ENCODE measurements around the gene ITGB3BP.
"Not testable (repeated sequence)": the region's sequence is repeated elsewhere in the genome, so short reads cannot be mapped to it uniquely, and the experiment has no call there.

The ITGB3BP gene

DNA sequence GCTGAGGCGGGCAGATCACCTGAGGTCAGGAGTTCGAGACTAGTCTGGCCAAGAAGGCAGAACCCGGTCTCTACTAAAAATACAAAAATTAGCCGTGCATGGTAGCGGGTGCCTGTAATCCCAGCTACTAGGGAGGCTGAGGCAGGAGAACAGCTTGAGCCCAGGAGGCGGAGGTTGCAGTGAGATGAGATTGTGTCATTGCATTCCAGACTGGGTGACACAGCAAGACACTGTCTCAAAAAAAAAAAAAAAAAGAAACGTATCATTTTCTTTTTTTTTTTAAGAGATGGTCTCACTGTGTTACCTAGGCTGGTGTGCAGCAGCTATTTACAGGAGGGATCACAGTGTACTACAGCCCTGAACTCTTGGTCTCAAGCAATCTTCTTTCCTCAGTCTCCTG is 47.3 kb downstream of the ITGB3BP start:
- Mint-ChIP-seq H3K4me1 (no peaks in the 10 kb centered on the region), H3K4me3 (no peak overlapping the region), H3K36me3 (peaks cover 9% of the 10 kb centered on the region), H3K27ac (no peak overlapping the region), H3K27me3 (no peaks in the 10 kb centered on the region), H3K9me3 (peaks cover 2% of the 10 kb centered on the region)
- CTCF ChIA-PET, result no interaction called here
- no peak for DNase-seq

DNA sequence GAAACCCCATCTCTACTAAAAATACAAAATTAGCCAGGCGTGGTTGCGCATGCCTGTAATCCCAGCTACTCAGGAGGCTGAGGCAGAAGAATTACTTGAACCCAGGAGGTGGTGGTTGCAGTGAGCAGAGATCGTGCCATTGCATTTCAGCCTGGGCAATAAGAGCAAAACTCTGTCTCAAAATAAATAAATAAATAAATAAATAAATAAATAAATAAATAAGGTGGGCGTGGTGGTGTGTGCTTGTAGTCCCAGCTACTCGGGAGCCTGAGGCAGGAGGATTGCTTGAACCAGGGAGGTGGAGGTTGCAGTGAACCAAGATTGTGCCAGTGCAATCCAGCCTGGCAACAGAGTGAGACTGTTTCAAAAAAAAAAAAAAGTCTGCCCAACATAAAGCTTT is 54.3 kb downstream of the ITGB3BP start:
- H3K27me3 Mint-ChIP-seq, H3K4me1 Mint-ChIP-seq, H3K9me3 Mint-ChIP-seq, H3K27ac Mint-ChIP-seq, H3K4me3 Mint-ChIP-seq, CTCF ChIA-PET, DNase-seq: not testable (repeated sequence)
- H3K36me3 Mint-ChIP-seq, result peaks cover 12% of the 10 kb centered on the region

DNA sequence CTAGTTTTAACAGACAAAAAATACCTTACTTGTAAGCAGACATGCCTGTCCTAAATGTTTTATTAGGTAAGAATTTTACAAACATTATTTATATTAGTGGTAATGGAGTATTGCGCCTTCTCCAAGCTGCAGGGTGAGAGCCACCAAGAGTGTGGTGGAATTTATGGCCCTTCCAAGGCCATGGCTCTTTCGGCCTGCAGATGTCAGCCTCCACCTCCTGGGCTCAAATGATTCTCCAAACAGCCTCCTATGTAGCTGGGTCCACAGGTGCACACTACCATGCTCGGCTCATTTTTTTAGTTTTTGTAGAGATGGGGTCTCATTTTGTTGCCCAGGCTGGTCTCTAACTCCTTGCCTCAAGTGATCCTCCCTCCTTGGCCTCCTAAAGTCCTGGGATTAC is 56.3 kb downstream of the ITGB3BP start:
- Mint-ChIP-seq H3K27ac (no peak overlapping the region), H3K36me3 (peaks cover 27% of the 10 kb centered on the region), H3K4me1 (peaks cover 4% of the 10 kb centered on the region), H3K4me3 (no peak overlapping the region), H3K9me3 (peaks cover 10% of the 10 kb centered on the region), H3K27me3 (no peaks in the 10 kb centered on the region)
- no peak for DNase-seq
- CTCF ChIA-PET, result no interaction called here

DNA sequence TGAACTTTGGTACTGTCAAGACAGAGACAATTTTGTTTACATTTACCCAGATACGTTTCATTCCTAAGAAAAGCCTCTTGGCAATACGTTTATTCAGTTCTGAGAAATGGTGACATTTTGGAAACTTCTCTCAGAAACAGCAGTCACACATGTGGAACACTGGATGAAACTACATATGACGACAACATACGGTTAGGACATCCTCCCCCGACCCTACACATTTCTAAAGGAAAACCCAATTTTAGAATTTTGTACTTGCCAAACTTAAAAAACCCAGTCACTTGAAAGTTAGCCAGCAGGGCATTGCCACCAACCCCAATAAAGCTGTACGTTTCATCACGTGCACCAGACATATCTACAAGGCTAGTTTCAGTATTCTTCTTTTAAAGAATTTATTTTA is 56.8 kb downstream of the ITGB3BP start:
- H3K27ac Mint-ChIP-seq, result no peak overlapping the region
- DNase-seq, result no peak
- peaks cover 10% of the 10 kb centered on the region for H3K9me3 Mint-ChIP-seq
- no peak overlapping the region for H3K4me3 Mint-ChIP-seq
- CTCF ChIA-PET, result no interaction called here
- H3K27me3 Mint-ChIP-seq, result no peaks in the 10 kb centered on the region
- peaks cover 4% of the 10 kb centered on the region for H3K4me1 Mint-ChIP-seq
- peaks cover 28% of the 10 kb centered on the region for H3K36me3 Mint-ChIP-seq

DNA sequence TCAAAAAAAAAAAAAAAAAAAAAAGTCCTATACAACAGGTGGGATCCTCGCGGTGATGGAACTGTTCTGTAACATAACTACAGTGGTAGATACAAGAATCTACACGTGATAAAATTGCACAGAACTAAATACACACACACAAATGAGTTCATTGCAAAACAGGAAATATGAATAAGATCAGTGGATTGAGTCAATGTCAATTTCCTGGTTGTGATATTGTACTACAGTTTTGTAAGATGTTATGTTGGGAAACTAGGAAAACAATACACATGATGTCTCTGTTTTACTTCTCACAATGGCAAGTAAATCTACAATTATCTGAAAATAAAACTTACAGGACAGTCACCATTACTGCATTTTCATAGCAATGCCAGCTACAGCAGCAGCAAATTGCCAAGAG is 59.8 kb downstream of the ITGB3BP start:
- Mint-ChIP-seq H3K36me3 (peaks cover 26% of the 10 kb centered on the region), H3K27me3 (no peaks in the 10 kb centered on the region), H3K27ac (no peak overlapping the region), H3K9me3 (peaks cover 10% of the 10 kb centered on the region), H3K4me3 (no peak overlapping the region), H3K4me1 (peaks cover 4% of the 10 kb centered on the region)
- CTCF ChIA-PET, result no interaction called here
- no peak for DNase-seq

GRCh38 chr1:63461661-63462230 is 61.3 kb downstream of the ITGB3BP start:
- no peaks in the 10 kb centered on the region for H3K27me3 Mint-ChIP-seq
- peaks cover 37% of the 10 kb centered on the region for H3K36me3 Mint-ChIP-seq
- peaks cover 10% of the 10 kb centered on the region for H3K9me3 Mint-ChIP-seq
- no peak overlapping the region for H3K4me3 Mint-ChIP-seq
- no peak overlapping the region for H3K27ac Mint-ChIP-seq
- CTCF ChIA-PET, result no interaction called here
- H3K4me1 Mint-ChIP-seq, result peaks cover 4% of the 10 kb centered on the region
- DNase-seq, result no peak

- H3K36me3 Mint-ChIP-seq, result peaks cover 33% of the 10 kb centered on the region
- CTCF ChIA-PET, result no interaction called here
- no peak for DNase-seq
- H3K4me3 Mint-ChIP-seq, result no peak overlapping the region
- no peaks in the 10 kb centered on the region for H3K27me3 Mint-ChIP-seq
- H3K9me3 Mint-ChIP-seq, result peaks cover 10% of the 10 kb centered on the region
- peaks cover 4% of the 10 kb centered on the region for H3K4me1 Mint-ChIP-seq
- no peak overlapping the region for H3K27ac Mint-ChIP-seq
Observed at GRCh38 chr1:63458750-63459149, 64.3 kb downstream of the ITGB3BP start.

DNA sequence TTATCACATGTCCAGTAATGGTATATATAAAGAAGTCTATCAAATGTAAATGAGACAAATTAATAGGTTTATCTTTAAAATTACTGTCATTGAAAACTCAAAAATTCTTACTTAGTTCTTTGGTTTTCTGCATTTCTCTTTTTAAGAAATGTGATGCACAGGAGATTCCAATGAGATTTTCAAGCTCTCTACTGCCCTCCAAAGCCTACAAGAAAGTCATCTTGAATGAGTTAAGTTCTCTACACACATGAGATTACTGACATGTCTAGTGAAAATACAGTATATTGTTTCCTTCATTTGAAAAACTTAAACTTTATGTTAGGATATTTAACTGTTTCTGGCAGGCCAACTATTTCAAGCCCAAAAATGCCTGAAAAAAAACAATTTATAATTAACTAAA is 68.8 kb downstream of the ITGB3BP start:
- Mint-ChIP-seq H3K9me3 (no peaks in the 10 kb centered on the region), H3K4me1 (no peaks in the 10 kb centered on the region), H3K36me3 (peaks cover 11% of the 10 kb centered on the region), H3K27ac (no peak overlapping the region), H3K27me3 (no peaks in the 10 kb centered on the region), H3K4me3 (no peak overlapping the region)
- CTCF ChIA-PET, result no interaction called here
- DNase-seq, result no peak

GRCh38 chr1:63453232-63453631 is 69.8 kb downstream of the ITGB3BP start:
- no peak for DNase-seq
- peaks cover 11% of the 10 kb centered on the region for H3K36me3 Mint-ChIP-seq
- no peaks in the 10 kb centered on the region for H3K4me1 Mint-ChIP-seq
- CTCF ChIA-PET, result interaction anchor here (0.8 kb wide), 1 partner anchor 12 kb away, joined by 3 read pairs; no protein-coding TSS in a partner anchor
- H3K27ac Mint-ChIP-seq, result no peak overlapping the region
- H3K27me3 Mint-ChIP-seq, result no peaks in the 10 kb centered on the region
- H3K9me3 Mint-ChIP-seq, result no peaks in the 10 kb centered on the region
- H3K4me3 Mint-ChIP-seq, result no peak overlapping the region

DNA sequence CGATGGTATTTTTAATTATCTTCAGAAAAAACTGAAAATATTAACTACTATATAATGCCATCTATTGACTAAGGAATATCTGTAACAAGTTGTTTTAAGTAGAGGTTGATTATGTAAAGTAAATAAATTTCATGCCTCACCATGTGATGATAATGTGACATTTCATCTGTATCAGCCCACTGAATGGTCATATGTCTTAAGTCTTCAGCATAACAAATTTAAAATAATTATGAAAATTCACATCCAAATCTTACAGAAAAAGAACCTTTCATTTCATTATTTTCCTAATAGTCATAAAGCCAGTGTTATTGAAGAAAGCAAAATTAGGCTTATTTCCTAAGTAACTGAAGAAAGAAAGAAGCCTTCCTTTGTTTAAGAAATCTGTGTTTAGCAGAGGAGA is 72.6 kb downstream of the ITGB3BP start:
- Mint-ChIP-seq H3K27ac (no peak overlapping the region), H3K36me3 (no peaks in the 10 kb centered on the region), H3K4me1 (no peaks in the 10 kb centered on the region), H3K27me3 (no peaks in the 10 kb centered on the region), H3K4me3 (no peak overlapping the region), H3K9me3 (no peaks in the 10 kb centered on the region)
- CTCF ChIA-PET, result no interaction called here
- DNase-seq, result no peak

DNA sequence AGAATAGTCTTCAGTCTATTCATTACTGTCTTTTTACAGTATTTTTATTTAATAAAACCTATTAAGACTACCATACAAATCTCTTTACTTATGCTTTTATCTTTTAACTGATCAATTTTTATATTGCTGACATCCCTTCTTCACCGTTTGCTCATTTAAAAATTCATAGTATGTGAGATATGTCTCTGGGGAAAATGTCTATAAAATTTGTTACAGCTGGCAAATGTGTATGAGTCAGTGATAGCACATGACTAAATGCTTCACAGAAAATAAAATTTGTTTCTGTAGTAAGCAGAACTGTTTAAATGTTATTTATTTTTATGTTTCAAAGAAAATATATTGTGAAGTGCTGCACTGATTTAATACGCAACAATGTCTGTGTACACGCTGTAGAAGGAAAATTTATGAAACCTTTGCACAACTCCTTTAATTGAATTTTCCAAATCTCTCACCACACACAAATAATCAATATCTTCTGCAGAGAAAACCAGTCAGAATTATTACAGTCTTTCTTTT is 74.2 kb downstream of the ITGB3BP start:
- no peak overlapping the region for H3K27ac Mint-ChIP-seq
- no peaks in the 10 kb centered on the region for H3K9me3 Mint-ChIP-seq
- CTCF ChIA-PET, result no interaction called here
- H3K4me3 Mint-ChIP-seq, result no peak overlapping the region
- no peaks in the 10 kb centered on the region for H3K36me3 Mint-ChIP-seq
- no peak for DNase-seq
- H3K27me3 Mint-ChIP-seq, result no peaks in the 10 kb centered on the region
- no peaks in the 10 kb centered on the region for H3K4me1 Mint-ChIP-seq

DNA sequence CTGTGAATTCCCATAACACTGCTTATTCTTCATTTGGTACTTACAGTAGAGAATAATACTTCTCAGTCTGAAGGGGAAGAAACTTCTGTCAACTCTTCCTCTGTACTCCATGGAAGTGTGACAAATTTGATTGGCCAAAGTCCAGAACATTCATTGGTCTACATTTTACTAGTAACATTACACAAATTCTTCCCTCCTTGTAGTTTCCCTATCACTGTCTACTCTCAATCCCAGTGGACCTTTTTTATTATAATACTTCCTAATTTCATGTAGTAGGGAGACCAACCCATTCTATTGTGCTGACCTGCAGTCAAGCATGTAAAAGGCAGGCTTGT is 80.9 kb downstream of the ITGB3BP start:
- CTCF ChIA-PET, result interaction anchor here (1.0 to 1.7 kb wide), 4 partner anchors 11 to 123 kb away, joined by 3 to 6 read pairs (median 4); no protein-coding TSS in a partner anchor
- Mint-ChIP-seq H3K9me3 (no peaks in the 10 kb centered on the region), H3K27me3 (no peaks in the 10 kb centered on the region), H3K4me1 (no peaks in the 10 kb centered on the region), H3K36me3 (peaks cover 6% of the 10 kb centered on the region), H3K27ac (no peak overlapping the region), H3K4me3 (no peak overlapping the region)
- no peak for DNase-seq

- Mint-ChIP-seq H3K9me3 (peaks cover 4% of the 10 kb centered on the region), H3K36me3 (peaks cover 20% of the 10 kb centered on the region), H3K4me3 (no peak overlapping the region), H3K27ac (no peak overlapping the region), H3K4me1 (no peaks in the 10 kb centered on the region), H3K27me3 (no peaks in the 10 kb centered on the region)
- no peak for DNase-seq
- CTCF ChIA-PET, result no interaction called here
Observed at GRCh38 chr1:63435161-63435560, 87.9 kb downstream of the ITGB3BP start.

- Mint-ChIP-seq H3K9me3 (peaks cover 6% of the 10 kb centered on the region), H3K4me3 (no peak overlapping the region), H3K36me3 (peaks cover 22% of the 10 kb centered on the region), H3K27ac (no peak overlapping the region), H3K4me1 (no peaks in the 10 kb centered on the region), H3K27me3 (no peaks in the 10 kb centered on the region)
- no peak for DNase-seq
- CTCF ChIA-PET, result no interaction called here
Observed at GRCh38 chr1:63429281-63429680, 93.7 kb downstream of the ITGB3BP start.

DNA sequence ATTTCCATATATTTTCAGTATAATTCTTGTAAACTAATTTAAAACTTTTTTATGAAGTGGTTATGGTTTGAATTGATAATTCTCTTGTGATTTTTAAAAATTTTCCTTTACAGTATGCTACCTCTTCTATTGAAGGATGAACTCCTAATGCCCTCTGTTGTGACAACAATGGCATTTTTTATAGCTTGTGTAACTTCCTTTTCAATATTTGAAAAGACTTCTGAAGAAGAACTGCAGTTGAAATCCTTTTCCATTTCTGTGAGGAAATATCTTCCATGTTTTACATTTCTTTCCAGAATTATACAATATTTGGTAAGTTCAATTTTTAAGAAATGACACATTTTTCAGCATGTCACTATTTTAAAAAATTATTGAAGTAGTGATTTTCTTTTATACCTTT is 94.2 kb downstream of the ITGB3BP start:
- CTCF ChIA-PET, result no interaction called here
- H3K9me3 Mint-ChIP-seq, result peaks cover 6% of the 10 kb centered on the region
- H3K27ac Mint-ChIP-seq, result no peak overlapping the region
- peaks cover 22% of the 10 kb centered on the region for H3K36me3 Mint-ChIP-seq
- DNase-seq, result no peak
- no peak overlapping the region for H3K4me3 Mint-ChIP-seq
- H3K4me1 Mint-ChIP-seq, result no peaks in the 10 kb centered on the region
- H3K27me3 Mint-ChIP-seq, result no peaks in the 10 kb centered on the region

GRCh38 chr1:63423649-63424048 is 99.4 kb downstream of the ITGB3BP start:
- no peak overlapping the region for H3K27ac Mint-ChIP-seq
- no peak overlapping the region for H3K4me3 Mint-ChIP-seq
- H3K27me3 Mint-ChIP-seq, result no peaks in the 10 kb centered on the region
- H3K9me3 Mint-ChIP-seq, result no peaks in the 10 kb centered on the region
- no peak for DNase-seq
- H3K36me3 Mint-ChIP-seq, result peaks cover 23% of the 10 kb centered on the region
- no peaks in the 10 kb centered on the region for H3K4me1 Mint-ChIP-seq
- CTCF ChIA-PET, result no interaction called here
